GM18519 (cell line): Measurements from ENCODE around the gene BRME1.
"Not testable (repeated sequence)": the region's sequence is repeated elsewhere in the genome, so short reads cannot be mapped to it uniquely, and the experiment has no call there.

Experiments
- ATAC-seq: cut with Tn5 transposase; IDR thresholded peaks from one replicate; pipeline ENCODE4 v1.9.1; 2021; ENCODE audit warnings: mild to moderate bottlenecking, moderate library complexity; ENCODE audit not compliant: unreplicated experiment, low FRiP score

The BRME1 gene

DNA sequence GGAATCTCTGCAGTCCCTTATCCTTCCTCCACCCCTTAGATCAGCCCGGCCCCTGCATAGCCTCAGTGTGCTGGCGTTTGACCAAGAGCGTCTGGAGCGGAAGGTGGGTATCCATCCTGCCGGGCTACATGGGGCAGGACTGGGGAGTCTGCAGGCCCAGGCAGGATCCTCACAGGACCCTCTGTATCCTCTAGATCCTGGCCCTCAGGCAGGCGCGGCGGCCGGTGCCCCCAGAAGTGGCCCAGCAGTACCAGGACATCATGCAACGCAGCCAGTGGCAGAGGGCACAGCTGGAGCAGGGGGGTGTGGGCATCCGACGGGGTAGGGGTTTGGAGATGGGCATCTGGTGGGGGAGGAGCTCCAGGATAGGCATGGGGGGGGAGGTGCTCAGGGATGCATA, 23.4 kb upstream of the BRME1 start:
- ATAC-seq, result no peak

DNA sequence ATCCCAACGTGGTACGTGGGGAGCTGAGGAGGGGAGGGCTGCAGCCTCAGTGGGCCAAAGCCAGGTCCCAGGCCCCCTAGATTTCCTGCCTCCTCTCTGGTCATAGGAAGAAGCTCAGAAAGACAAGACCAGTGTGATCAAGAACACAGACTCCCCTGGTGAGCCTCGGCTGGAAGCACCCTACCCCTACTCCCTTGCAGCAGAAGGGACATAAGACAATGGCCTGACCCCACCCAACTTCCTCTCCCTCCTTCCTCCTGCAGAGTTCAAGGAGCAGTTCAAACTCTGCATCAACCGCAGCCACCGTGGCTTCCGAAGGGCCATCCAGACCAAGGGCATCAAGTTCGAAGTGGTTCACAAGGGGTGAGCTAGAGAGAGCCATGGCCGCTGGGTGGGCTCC, 20.8 kb upstream of the BRME1 start:
- no peak for ATAC-seq

DNA sequence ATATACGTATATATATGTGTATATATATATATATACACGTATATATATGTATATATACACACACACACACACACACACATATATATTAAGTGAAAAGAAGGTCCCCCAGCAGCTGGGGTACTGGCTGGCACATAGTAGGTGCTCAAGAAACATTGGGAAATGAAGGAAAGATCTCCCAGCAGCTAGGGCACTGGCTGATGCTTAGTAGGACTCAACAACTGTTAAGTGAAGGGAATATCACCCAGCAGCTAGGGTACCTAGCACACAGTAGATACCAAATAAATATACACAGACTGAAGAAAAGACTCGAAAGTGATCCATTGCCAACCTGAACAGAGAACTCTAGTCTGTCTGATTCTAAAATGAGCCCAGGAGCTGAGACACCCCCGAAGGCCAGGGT, 20.1 kb upstream of the BRME1 start:
- no peak for ATAC-seq

DNA sequence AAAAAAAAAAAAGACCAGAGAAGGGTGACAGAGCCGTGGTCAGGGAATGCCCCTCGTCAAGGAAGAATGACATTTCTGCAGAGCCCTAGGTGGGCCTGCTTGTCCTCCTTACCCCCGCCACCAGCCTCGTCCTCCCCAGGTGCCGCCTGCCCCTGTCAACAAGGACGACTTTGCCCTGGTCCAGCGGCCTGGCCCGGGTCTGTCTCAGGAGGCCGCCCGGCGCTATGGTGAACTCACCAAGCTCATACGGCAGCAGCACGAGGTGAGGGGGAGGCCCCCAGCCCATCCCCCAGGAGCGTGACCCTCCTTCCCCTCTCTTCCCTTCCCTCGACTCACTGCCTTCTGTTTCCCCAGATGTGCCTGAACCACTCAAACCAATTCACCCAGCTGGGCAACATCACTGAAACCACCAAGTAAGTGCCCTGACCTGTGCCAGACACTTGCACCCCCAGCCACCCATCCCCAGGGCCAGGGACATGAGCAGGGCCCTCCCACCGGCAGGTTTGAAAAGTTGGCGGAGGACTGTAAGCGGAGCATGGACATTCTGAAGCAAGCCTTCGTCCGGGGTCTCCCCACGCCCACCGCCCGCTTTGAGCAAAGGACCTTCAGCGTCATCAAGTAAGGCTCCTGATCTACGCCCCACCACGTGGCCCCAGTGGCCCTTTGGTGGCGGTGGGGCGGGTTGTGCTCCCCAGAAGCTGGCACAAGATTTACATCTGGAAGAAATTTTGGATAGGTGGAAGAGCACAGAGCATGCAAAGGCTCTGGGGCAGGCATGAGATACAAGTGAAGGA, 17.5 kb upstream of the BRME1 start:
- ATAC-seq, result no peak

DNA sequence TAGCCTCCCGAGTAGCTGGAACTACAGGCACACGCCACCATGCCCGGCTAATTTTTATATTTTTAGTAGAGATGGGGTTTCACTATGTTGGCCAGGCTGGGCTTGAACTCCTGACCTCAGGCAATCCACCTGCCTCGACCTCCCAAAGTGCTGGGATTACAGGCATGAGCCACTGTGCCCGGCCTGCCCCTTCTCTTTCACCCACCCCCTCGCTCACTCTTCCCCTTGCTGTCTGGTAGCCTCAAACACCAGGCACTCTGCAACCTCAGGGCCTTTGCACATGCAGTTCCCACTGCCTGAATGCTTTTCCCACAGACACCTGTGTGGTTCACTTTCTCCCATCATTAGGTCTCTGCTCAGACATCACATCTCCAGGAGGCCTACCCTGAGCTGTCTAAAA, 16.2 kb upstream of the BRME1 start:
- ATAC-seq, result not testable (repeated sequence)

DNA sequence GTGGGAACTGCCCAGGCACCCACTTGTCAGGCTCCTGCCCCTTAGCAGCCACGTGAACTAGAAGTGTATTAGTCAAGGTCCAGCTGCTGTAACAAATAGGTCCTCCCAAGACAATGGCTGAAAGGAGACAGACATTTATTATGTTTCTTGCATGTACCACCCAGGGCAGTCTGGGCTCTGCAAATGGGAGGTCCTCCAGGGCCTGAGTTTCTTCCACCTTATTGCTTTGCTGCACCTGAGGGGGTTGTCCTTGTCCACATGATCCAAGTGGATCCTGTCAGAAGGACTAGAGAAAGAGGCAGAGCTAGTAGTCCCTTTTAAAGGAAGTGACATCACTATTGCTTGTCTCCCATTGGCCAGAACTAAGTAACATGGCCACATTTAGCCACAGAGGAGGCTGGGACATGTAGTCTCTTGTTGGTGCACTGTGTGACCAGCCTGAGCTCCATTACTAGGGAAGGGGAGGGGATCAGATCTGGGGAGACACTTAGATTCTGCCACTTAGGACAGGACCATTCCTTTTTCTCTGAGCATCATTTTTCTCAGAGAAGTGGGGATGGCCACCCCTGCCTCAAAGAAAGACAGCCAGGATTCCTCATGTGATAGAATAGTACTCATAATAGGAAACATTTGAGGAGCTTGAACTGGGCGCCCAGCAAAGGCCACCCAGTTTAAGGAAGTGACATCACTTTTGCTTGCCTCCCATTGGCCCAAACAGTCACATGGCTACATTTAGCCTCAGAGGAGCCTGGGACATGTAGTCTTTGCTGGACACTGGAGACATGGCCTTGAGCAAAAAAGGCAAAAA, 15.2 kb upstream of the BRME1 start:
- no peak for ATAC-seq

DNA sequence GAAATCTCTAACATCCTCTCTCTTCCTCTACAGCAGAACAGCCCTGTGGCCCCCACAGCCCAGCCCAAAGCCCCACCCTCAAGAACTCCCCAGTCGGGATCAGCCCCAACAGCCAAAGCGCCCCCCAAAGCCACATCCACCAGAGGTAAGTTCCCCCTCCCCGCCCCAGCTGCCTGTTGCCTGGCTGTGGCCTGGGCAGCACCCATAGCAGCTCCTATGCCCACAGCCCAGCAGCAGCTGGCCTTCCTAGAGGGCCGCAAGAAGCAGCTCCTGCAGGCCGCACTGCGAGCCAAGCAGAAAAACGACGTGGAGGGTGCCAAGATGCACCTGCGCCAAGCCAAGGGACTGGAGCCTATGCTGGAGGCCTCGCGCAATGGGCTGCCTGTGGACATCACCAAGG, 14.6 kb upstream of the BRME1 start:
- ATAC-seq, result no peak

DNA sequence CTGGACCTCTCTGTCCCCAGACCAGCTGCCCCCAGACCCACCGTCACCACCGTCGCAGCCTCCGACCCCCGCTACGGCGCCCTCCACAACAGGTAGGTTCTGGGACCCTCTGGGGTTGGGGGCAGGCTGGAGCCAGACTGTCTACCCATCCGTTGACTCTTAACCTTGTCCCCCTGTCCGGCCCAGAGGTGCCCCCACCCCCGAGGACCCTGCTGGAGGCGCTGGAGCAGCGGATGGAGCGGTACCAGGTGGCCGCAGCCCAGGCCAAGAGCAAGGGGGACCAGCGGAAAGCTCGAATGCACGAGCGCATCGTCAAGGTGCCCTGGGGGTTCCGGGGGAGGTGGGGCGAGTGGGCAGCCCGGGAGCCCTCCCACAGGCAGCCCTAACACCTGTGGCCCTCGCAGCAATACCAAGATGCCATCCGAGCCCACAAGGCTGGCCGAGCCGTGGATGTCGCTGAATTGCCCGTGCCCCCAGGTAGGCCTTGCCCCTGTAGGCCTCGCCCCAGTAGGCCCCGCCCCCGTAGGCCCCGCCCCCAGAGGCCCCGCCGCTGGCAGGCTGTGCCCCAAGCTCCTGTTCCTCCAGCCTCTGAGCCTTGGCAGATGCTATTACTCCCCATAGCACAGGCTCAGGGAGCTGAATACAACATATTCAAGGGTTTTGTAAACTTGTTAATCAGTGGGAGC, 13.0 kb upstream of the BRME1 start:
- ATAC-seq, result no peak

DNA sequence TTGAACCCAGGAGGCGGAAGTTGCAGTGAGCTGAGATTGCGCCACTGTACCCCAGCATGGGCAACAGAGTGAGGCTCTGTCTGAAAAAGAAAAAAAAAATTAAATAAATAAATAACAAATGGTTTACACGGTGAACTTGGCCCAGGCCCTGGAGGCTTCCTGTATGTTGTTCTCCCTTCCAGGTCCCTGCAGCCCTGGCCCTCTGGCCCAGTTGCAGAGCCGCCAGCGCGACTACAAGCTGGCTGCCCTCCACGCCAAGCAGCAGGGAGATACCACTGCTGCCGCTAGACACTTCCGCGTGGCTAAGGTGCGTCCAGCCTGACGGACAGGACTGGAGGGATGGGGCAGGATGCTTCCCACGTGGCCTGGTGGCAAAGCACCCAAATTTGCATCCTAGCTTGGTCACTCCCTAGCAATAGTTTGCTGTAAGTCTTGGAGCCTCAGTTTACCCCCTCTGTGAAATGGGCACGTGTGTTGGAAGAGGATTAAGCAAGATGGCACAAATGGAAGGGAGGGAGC, 12.0 kb upstream of the BRME1 start:
- ATAC-seq, result no peak

DNA sequence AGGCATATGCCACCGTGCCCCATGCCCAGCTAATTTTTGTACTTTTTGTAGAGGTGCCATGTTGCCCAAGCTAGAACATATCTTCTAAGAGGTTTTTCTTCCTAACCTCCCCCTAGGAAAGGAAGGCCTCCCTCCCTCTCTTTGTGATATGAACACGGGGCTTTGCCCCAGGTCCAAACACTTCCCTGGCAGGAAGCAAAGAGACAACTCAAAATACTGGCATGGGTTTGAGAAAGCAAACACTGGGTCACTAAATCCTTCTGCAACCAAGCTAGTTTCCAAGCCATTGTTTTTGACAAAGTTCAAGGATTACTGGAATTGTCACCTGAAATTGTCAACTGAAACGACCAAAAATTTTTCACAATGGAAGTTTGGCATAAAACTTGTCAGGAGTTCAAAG, 8.9 kb upstream of the BRME1 start:
- ATAC-seq, result no peak

DNA sequence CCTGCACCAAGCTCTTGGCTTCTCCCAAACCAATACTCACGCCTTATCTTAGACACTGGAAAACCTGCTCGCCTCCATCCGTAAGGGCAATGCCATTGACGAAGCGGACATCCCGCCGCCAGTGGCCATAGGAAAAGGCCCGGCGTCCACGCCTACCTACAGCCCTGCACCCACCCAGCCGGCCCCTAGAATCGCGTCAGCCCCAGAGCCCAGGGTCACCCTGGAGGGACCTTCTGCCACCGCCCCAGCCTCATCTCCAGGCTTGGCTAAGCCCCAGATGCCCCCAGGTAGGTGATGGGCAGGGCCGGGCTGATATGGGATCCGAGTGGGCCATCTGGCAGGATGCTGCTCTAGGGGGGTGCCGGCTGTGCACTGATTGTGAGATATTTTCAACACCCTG, 7.4 kb upstream of the BRME1 start:
- ATAC-seq, result no peak

DNA sequence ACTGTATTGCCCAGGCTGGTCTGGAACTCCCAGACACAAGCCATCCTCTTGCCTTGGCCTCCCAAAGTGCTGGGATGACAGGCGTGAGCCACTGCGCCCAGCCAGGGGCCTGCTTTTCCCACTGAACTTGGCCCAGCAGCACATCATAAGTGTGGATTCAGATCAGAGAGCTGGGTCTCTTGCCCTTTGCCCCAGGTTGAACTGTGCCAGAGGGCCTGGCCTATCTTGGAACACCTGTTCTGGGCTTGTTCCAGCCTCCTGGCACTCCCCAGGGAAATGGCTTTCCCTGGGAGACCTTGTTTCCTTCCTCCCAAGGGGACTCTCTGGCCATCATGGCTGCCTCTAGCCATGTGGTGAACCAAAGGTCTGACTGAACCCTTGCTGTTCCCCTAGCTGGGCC, 3.5 kb upstream of the BRME1 start:
- no peak for ATAC-seq

DNA sequence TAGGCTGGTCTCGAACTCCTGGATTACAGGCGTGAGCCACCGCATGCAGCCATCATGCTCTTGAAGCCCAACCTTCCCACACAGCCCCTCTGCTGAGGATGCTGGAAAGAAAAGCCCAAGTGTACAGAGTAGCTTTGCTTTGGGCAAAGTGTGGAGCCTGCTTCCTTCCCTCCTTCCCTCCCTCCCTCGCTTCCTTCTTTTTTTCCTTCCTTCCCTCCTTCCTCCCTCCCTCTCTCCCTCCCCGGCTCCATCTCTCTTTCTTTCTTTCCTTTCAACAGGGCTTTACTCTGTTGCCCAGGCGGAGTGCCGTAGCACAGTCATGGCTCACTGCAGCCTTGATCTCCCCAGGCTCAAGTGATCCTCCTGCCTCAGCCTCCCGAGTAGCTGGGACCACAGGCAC, 2.8 kb upstream of the BRME1 start:
- no peak for ATAC-seq

DNA sequence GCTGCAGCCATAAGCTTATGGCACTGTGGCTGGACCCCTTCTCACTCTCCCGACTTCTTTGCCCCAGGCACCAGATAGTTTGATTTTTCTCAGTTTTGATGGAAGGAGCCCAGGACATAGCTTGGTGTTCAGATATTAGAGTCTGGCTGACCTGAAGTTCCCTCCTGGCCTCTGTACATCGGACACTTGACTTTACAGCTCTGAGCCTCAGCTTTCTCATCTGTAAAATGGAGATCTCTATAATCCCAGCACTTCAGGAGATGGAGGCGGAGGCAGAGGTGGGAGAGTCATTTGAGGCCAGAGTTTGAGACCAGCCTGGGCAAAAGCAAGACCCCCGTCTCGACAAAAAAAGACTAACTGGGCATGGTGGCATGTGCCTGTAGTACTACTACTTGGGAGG, 993 bp upstream of the BRME1 start:
- ATAC-seq, result no peak

DNA sequence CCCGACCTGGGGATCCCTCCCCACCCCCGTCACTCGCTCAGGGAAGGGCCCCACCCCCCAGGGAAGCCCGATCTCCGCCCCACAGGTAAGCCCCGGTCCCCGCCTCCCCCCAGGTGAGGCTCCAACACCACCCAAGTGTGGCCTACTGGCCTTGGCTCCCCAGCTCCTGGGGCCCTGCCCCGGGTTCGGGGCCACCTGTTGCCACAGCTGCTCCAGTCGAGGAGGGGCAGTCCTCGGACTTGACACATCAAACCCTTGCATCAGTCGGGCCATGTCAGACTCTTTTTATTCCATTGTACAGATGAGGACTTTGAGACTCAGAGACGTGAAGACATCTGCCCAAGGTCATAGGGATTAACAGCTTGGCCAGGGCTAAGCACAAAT, 596 bp upstream of the BRME1 start:
- no peak for ATAC-seq

DNA sequence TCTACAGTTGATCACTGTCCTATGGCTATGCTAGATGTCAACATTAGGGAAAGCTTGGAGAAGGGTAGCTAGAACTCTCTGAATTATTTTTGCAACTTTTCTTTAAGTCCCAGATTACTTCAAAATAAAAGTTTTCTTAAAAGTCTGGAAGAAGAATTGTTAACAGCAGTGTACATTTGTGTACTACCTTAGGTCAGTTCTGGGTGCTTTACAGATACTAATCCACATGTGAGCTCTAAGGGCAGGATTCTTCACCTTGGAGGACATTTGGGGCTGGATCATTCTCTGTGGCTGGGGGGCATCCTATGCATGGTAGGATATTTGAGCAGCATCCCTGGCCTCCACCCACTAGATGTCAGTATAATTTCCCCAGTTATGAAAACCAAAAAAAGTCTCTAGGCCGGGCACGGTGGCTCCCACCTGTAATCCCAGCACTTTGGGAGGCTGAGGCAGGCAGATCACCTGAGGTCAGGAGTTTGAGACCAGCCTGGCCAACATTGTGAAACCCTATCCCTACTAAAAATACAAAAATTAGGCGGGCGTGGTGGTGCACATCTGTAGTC, 2.8 kb downstream of the BRME1 start:
- no peak for ATAC-seq

DNA sequence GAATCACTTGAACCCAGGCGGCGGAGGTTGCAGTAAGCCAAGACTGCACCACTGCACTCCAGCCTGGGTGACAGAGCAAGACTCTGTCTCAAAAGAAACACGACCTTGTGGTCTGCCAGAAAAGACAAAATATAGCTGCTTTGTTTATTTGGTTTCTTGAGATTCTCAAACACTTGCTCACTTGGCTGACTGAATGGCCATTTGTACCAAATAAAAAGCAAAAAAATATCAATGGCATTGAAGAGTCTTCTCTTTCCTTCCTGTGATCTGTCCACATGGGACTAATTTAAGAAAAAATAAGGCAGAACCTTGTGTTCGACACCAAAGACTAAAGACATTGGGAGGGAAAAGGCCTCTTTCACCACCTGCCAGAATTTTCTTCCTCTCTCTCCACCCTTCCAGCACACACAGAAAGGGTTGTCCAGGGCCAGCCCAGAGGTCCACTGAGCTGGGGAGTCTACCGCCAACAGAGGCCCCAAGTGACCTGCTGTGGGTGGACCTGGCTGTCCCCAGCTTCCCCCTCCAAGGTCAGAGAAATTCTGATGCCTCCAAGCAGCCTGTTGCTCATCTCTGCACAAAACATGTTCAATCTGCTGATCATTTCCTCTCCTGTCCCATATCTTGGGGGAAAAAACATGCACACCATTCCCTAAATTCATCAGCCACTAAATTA, 5.9 kb downstream of the BRME1 start:
- no peak for ATAC-seq

DNA sequence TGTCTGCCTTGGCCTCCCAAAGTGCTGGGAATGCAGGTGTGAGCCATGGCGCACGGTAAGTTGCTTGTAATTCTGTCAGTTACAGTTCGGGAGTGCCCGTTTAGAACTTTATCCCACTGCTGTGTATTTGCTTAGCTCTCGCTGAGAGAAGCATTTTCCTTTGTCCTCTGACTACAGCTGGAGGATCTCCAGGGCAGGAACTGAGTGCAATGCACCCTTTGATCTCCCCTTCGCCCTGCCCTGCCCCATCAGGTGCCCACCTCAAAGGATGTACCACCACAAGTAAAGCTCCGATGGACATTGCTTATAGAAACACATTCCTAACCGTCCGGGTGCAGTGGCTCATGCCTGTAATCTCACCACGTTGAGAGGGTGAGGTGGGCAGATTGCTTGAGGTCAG, 6.5 kb downstream of the BRME1 start:
- no peak for ATAC-seq

DNA sequence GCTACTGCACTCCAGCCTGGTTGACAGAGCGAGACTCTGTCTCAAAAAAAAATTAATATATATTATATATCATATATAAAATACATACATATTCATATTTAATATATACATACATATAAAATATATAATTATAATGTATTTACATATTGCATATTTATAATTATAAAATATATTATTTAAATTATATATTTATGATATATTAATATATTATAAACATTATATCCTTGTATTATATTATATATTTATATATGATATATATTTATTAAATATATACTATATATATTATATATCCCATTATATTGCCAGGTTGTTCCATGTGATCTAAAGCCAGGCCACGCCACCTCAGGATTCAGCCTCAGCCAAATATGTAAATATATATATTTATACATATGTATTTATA, 9.7 kb downstream of the BRME1 start:
- no peak for ATAC-seq

DNA sequence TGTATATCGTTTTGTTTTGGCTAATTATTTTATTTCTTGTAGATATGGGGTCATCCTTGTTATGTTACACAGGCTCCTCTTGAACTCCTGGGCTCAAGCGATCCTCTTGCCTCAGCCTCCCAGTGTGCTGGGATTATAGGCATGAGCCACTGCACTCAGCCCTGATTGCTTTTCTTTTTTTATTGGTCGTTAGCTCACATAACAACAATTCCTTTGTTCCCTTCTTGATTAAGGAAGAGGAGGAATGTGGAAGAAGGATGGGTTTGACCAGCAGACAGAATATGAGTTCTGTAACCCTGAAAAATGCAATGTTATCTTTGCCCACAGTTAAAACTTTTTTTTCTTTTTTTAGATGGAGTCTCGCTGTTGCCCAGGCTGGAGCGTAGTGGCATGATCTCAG, 11.4 kb downstream of the BRME1 start:
- no peak for ATAC-seq
